Tibial artery (tissue), 4 donors: Measurements from ENCODE around the gene MMGT1.

ENCODE experiments used
- DNase-seq, 2 donors: peaks; one replicate each; pipeline ENCODE4 v3.0.0-alpha.2; 2019
- H3K27ac ChIP-seq, 2 donors: fragments of 200-600 bp; sonication (generic) in 1 of 2; 1 replicate in 1 of 2; 2 replicates in 1 of 2; pipeline ENCODE4 v1.5.1; 2018 to 2019; ENCODE audit warnings: mild to moderate bottlenecking in 1 of 2
- H3K27me3 ChIP-seq, 2 donors: fragments of 200-600 bp; sonication (generic) in 1 of 2; one replicate each; pipeline versions ENCODE4 v1.5.1 to v1.6.0; 2016 to 2019
- H3K36me3 ChIP-seq, 3 donors: fragments of 200-600 bp; sonication (generic) in 2 of 3; one replicate each; pipeline ENCODE4 v1.5.1; 2016 to 2019; ENCODE audit warnings: mild to moderate bottlenecking in 2 of 3
- H3K4me1 ChIP-seq, 4 donors: fragments of 200-600 bp; sonication (generic) in 2 of 4; 1 replicate in 3 of 4; 2 replicates in 1 of 4; pipeline ENCODE4 v1.5.1; 2016 to 2019
- H3K4me3 ChIP-seq, 2 donors: fragments of 200-600 bp; sonication (generic) in 1 of 2; 1 replicate in 1 of 2; 2 replicates in 1 of 2; pipeline ENCODE4 v1.5.1; 2018 to 2019; ENCODE audit warnings: mild to moderate bottlenecking in 2 of 2
- H3K9me3 ChIP-seq, 3 donors: fragments of 200-600 bp; sonication (generic) in 1 of 3; one replicate each; pipeline ENCODE4 v1.5.1; 2016 to 2019
- intact Hi-C: fragments of 100-400 bp; cut with DNase I; formaldehyde crosslinking; loops from one replicate; pipeline ENCODE4 v1.15.0; 2023; ENCODE audit warnings: low total_unique reads
- TF ChIP-seq, protein P1 (sequence below), 2 experiments: fragments of 200-600 bp in 1 of 2; fragments of 450-650 bp in 1 of 2; IDR thresholded peaks; one replicate each; pipeline ENCODE4 v1.5.1; 2017 to 2019; ENCODE audit warnings: antibody characterized with exemption in 2 of 2, mild to moderate bottlenecking in 1 of 2, moderate library complexity in 1 of 2

Gene MMGT1

DNA sequence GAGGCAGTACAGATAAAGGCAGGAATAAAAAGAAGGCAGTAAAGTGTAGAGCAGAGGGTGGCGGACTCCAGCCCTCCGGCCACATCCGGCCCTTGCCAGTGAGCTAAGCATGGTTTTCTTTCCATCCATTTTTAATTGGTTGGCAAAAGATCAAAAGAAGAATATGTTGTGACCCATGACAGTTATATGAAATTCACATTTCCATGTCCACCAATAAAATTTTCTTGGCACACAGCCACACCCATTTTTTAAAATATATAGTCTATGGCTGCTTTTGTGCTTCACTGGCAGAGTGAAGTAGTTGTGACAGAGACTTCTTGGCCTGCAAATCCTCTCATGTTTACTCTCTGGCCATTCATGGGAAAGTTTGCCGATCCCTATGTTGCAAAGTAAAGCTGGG, 41.2 kb upstream of the MMGT1 start:
- Histone ChIP-seq H3K27ac (no peak overlapping the region), H3K4me1 (no peaks in the 10 kb centered on the region), H3K9me3 (no peaks in the 10 kb centered on the region), H3K4me3 (no peak overlapping the region), H3K36me3 (peaks cover 0 to 4% (median 0%) of the 10 kb centered on the region in 3 donors), H3K27me3 (no peaks in the 10 kb centered on the region)
- intact Hi-C loops, result no loop called here
- no peak for DNase-seq
- TF ChIP-seq, protein P1, sequence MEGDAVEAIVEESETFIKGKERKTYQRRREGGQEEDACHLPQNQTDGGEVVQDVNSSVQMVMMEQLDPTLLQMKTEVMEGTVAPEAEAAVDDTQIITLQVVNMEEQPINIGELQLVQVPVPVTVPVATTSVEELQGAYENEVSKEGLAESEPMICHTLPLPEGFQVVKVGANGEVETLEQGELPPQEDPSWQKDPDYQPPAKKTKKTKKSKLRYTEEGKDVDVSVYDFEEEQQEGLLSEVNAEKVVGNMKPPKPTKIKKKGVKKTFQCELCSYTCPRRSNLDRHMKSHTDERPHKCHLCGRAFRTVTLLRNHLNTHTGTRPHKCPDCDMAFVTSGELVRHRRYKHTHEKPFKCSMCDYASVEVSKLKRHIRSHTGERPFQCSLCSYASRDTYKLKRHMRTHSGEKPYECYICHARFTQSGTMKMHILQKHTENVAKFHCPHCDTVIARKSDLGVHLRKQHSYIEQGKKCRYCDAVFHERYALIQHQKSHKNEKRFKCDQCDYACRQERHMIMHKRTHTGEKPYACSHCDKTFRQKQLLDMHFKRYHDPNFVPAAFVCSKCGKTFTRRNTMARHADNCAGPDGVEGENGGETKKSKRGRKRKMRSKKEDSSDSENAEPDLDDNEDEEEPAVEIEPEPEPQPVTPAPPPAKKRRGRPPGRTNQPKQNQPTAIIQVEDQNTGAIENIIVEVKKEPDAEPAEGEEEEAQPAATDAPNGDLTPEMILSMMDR (IDR thresholded peaks at IDR 0.05), result no peak

DNA sequence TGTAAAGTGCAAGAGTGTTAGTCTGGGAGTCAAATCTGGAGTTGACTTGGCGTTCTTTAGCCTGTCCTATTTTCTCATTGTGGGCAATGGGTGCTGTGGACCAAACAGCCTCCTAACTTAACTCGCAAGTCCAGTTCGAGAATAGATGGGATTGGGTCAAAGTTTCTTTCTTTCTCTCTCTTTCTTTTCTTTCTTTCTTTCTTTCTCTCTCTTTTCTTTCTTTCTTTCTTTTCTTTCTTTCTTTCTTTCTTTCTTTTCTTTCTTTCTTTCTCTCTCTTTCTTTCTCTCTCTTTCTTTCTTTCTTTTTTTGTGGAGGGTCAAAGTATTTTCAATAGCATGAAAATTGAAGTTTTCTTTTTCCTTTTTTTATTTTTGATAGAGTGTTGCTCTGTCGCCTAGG, 14.5 kb upstream of the MMGT1 start:
- no peak overlapping the region for H3K27ac ChIP-seq
- no peaks in the 10 kb centered on the region for H3K27me3 ChIP-seq
- peaks cover 0 to 5% (median 1%) of the 10 kb centered on the region in 4 donors for H3K4me1 ChIP-seq
- no peak overlapping the region for H3K4me3 ChIP-seq
- TF ChIP-seq, protein P1 (IDR thresholded peaks at IDR 0.05), result no peak
- intact Hi-C loops, result no loop called here
- DNase-seq, result no peak
- no peaks in the 10 kb centered on the region for H3K9me3 ChIP-seq
- no peaks in the 10 kb centered on the region for H3K36me3 ChIP-seq

DNA sequence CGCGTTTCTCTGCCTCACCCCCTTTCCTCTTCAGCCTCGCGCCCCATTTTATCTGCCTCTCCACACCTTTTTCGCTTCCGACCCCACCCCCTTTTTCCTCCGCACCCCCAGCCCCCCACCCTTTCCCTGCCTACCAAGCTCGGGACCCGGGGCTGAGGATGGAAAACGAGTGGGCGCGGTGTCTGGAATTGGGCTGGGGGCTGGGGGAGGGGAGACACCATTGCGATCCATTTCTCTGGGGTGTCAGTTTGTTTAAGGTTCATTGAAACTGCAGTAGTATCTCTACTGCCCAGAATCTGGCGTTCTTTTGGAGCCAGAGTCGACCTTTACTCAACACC, 12.2 kb upstream of the MMGT1 start:
- Histone ChIP-seq H3K4me3 (peak overlapping the region; percentile 64 to 82), H3K27ac (peak overlapping the region; percentile 77 to 81), H3K36me3 (no peaks in the 10 kb centered on the region), H3K9me3 (no peaks in the 10 kb centered on the region), H3K4me1 (peaks cover 0 to 5% (median 1%) of the 10 kb centered on the region in 4 donors), H3K27me3 (no peaks in the 10 kb centered on the region)
- intact Hi-C loops, result no loop called here
- TF ChIP-seq, protein P1 (IDR thresholded peaks at IDR 0.05), result no peak
- DNase-seq, result no peak

DNA sequence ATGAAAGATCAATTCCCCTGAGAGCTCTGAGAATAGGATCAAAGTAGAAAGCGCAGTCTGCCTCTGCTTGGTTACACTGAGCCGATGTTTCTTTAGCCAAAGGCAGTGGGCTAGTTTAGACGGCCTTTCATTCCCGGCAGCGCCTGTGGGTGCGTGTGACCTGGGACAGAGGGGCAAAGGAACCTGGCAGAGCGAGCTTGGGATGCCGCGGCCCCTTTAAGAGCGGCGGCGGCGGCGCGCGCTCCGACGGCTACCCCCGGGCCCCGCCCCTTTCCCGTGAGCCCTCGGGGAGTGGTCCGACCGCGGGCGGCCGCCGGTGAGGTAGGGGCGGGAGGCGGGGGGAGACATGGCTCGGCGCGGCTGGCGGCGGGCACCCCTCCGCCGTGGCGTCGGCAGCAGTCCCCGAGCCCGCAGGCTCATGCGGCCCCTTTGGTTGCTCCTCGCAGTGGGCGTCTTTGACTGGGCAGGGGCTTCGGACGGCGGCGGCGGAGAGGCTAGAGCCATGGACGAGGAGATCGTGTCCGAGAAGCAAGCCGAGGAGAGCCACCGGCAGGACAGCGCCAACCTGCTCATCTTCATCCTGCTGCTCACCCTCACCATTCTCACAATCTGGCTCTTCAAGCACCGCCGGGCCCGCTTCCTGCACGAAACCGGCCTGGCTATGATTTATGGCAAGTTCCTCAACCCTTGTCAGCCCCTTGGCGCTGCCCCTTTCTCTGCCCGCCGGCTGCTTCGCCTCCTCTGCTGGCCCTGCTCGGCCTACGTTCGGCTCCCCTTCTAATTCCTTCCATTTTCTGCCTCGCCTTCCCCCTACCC, 11.6 kb upstream of the MMGT1 start, which contains the start of gene SLC9A6:
TSS of gene SLC9A6 (plus strand) at position 279 of the 816 bp plus-strand sequence. CDS start at position 503, 224 bp downstream.
- intact Hi-C loops, result no loop called here
- Histone ChIP-seq H3K27me3 (no peaks in the 10 kb centered on the region), H3K4me1 (peaks cover 0 to 5% (median 1%) of the 10 kb centered on the region in 4 donors), H3K4me3 (peak within 1 kb of the TSS; percentile 64 to 82), H3K9me3 (no peaks in the 10 kb centered on the region), H3K27ac (peak within 1 kb of the TSS; percentile 77 to 81), H3K36me3 (no peaks in the 10 kb centered on the region)
- TF ChIP-seq, protein P1 (IDR thresholded peaks at IDR 0.05), result no peak
- DNase-seq, result peak; percentile 56 to 82

DNA sequence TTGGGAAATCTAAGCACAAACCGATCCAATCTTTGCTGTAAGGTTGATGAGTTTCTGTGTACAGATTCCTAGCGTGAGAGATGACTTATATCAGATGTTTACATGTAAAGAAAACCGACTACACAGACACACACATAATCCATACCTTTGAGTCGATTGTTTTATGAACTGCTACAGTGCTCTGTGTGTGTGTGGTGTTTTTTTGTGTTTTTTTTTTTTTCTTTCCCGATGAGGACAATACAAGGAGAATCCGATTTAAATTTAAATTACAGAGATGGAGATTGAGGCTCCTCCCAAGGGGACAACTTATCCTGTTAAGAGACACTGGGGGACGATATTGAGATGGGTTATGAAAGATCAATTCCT, 11.0 kb upstream of the MMGT1 start:
- TF ChIP-seq, protein P1 (IDR thresholded peaks at IDR 0.05), result no peak
- no peaks in the 10 kb centered on the region for H3K9me3 ChIP-seq
- DNase-seq, result no peak
- no peaks in the 10 kb centered on the region for H3K27me3 ChIP-seq
- H3K4me3 ChIP-seq, result peak overlapping the region; percentile 64 to 82
- peak overlapping the region; percentile 77 to 81 for H3K27ac ChIP-seq
- intact Hi-C loops, result no loop called here
- H3K4me1 ChIP-seq, result peaks cover 0 to 5% (median 1%) of the 10 kb centered on the region in 4 donors
- no peaks in the 10 kb centered on the region for H3K36me3 ChIP-seq
